HL-60 (cell line): Measurements from ENCODE around the gene CLCN7.

Experiments
- GABPA ChIP-seq: IDR thresholded peaks from 2 replicates; pipeline ENCODE4 v1.6.1; 2012; ENCODE audit warnings: low read depth
- POLR2AphosphoS5 ChIP-seq: IDR thresholded peaks from 2 replicates; pipeline ENCODE4 v1.6.1; 2012; ENCODE audit warnings: low read depth
- SPI1 ChIP-seq: IDR thresholded peaks from 2 replicates; pipeline ENCODE4 v1.6.1; 2012; ENCODE audit warnings: low read depth, mild to moderate bottlenecking, borderline replicate concordance
- TF ChIP-seq, protein P1 (sequence below): IDR thresholded peaks from one replicate; pipeline ENCODE4 v1.5.1; 2011; ENCODE audit warnings: low read length, control low read depth, inconsistent platforms; ENCODE audit not compliant: insufficient read depth
- TF ChIP-seq, protein P2 (sequence below): IDR thresholded peaks from 2 replicates; pipeline ENCODE4 v1.6.1; 2012; ENCODE audit warnings: low read depth; ENCODE audit not compliant: insufficient replicate concordance

- TF ChIP-seq, protein P1, sequence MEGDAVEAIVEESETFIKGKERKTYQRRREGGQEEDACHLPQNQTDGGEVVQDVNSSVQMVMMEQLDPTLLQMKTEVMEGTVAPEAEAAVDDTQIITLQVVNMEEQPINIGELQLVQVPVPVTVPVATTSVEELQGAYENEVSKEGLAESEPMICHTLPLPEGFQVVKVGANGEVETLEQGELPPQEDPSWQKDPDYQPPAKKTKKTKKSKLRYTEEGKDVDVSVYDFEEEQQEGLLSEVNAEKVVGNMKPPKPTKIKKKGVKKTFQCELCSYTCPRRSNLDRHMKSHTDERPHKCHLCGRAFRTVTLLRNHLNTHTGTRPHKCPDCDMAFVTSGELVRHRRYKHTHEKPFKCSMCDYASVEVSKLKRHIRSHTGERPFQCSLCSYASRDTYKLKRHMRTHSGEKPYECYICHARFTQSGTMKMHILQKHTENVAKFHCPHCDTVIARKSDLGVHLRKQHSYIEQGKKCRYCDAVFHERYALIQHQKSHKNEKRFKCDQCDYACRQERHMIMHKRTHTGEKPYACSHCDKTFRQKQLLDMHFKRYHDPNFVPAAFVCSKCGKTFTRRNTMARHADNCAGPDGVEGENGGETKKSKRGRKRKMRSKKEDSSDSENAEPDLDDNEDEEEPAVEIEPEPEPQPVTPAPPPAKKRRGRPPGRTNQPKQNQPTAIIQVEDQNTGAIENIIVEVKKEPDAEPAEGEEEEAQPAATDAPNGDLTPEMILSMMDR = no peak
- TF ChIP-seq POLR2AphosphoS5 = no peak
- TF ChIP-seq, protein P2, sequence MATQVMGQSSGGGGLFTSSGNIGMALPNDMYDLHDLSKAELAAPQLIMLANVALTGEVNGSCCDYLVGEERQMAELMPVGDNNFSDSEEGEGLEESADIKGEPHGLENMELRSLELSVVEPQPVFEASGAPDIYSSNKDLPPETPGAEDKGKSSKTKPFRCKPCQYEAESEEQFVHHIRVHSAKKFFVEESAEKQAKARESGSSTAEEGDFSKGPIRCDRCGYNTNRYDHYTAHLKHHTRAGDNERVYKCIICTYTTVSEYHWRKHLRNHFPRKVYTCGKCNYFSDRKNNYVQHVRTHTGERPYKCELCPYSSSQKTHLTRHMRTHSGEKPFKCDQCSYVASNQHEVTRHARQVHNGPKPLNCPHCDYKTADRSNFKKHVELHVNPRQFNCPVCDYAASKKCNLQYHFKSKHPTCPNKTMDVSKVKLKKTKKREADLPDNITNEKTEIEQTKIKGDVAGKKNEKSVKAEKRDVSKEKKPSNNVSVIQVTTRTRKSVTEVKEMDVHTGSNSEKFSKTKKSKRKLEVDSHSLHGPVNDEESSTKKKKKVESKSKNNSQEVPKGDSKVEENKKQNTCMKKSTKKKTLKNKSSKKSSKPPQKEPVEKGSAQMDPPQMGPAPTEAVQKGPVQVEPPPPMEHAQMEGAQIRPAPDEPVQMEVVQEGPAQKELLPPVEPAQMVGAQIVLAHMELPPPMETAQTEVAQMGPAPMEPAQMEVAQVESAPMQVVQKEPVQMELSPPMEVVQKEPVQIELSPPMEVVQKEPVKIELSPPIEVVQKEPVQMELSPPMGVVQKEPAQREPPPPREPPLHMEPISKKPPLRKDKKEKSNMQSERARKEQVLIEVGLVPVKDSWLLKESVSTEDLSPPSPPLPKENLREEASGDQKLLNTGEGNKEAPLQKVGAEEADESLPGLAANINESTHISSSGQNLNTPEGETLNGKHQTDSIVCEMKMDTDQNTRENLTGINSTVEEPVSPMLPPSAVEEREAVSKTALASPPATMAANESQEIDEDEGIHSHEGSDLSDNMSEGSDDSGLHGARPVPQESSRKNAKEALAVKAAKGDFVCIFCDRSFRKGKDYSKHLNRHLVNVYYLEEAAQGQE = no peak
- no peak for TF ChIP-seq GABPA
- TF ChIP-seq SPI1 = no peak
These were observed 43.1 kb downstream of the CLCN7 start for GRCh38 chr16:1431497-1432270.
